Upper lobe of left lung (tissue), 6 donors: Measurements from ENCODE around the gene FEZ2. TPM values are rescaled to one million over a fixed set of nuclear protein-coding genes. Genes with fewer than 3 reads are reported as not detected.

Source experiments
- ATAC-seq, 2 donors: fragments of 200-7000 bp; cut with Tn5 transposase; one replicate each; pipeline ENCODE4 v1.9.1; 2022; ENCODE audit warnings: mild to moderate bottlenecking in 2 of 2, moderate library complexity in 2 of 2; ENCODE audit not compliant: low FRiP score in 2 of 2
- DNase-seq, 2 donors: peaks; one replicate each; pipeline ENCODE4 v3.0.0-alpha.2; 2019 to 2020
- H3K27ac ChIP-seq, 4 donors: fragments of 200-600 bp; sonication (generic); one replicate each; pipeline ENCODE4 v1.5.1; 2016 to 2019
- H3K27me3 ChIP-seq, 4 donors: fragments of 200-600 bp; sonication (generic); one replicate each; pipeline ENCODE4 v1.5.1; 2017 to 2019
- H3K36me3 ChIP-seq, 4 donors: fragments of 200-600 bp; sonication (generic); one replicate each; pipeline ENCODE4 v1.5.1; 2016 to 2019
- H3K4me1 ChIP-seq, 4 donors: fragments of 200-600 bp; sonication (generic); one replicate each; pipeline ENCODE4 v1.5.1; 2018 to 2019
- H3K4me3 ChIP-seq, 4 donors: fragments of 200-600 bp; sonication (generic); one replicate each; pipeline ENCODE4 v1.5.1; 2017 to 2019; ENCODE audit warnings: mild to moderate bottlenecking in 2 of 4, moderate library complexity in 1 of 4
- H3K9me3 ChIP-seq, 4 donors: fragments of 200-600 bp; sonication (generic); one replicate each; pipeline ENCODE4 v1.5.1; 2018 to 2019
- CTCF ChIP-seq, 6 experiments: fragments of 450-650 bp in 4 of 6; fragments of 200-600 bp in 2 of 6; sonication (generic) in 2 of 6; IDR thresholded peaks; one replicate each; pipeline ENCODE4 v1.5.1; 2016 to 2019; ENCODE audit warnings: antibody characterized with exemption in 6 of 6
- EP300 ChIP-seq, 4 donors: sonication (generic); formaldehyde crosslinking; IDR thresholded peaks; one replicate each; pipeline ENCODE4 v1.5.1; 2017; ENCODE audit warnings: antibody characterized with exemption in 4 of 4, control low read depth in 2 of 4
- POLR2A ChIP-seq, 4 donors: fragments of 450-650 bp; IDR thresholded peaks; one replicate each; pipeline ENCODE4 v1.5.1; 2016 to 2017; ENCODE audit warnings: antibody characterized with exemption in 4 of 4, mild to moderate bottlenecking in 2 of 4
- POLR2AphosphoS5 ChIP-seq, 2 donors: sonication (generic); formaldehyde crosslinking; IDR thresholded peaks; one replicate each; pipeline ENCODE4 v1.5.1; 2017; ENCODE audit warnings: antibody characterized with exemption in 2 of 2
- WGBS, 2 donors: methylation state at CpG; one replicate each; pipeline ENCODE4 v1.1.5; 2017 to 2018; 5-methylcytosine and 5-hydroxymethylcytosine counted together
- total RNA-seq, 6 donors: library from RNA; depleted of rRNA in 4 of 6; stranded (reverse); fragments of >200 nt in 4 of 6; gene quantifications; one replicate each; pipeline versions ENCODE4 v1.1.0 to v1.2.1, GENCODE V29; 2016 to 2021
- donor health status: DM: no; HTN: no; CAD: no; lungs with moderate emphysema.
- donor health status: DM: no; HTN: yes; CAD: no; lungs with severe emphysema.

FEZ2 gene
- total RNA-seq, 6 donors from 2014 or later, result 38.2 to 81.1 (median 43.1) TPM

GRCh38 chr2:36615222-36615621, 17.3 kb upstream of the FEZ2 start:
- WGBS, 2 donors, result 85 to 90% methylated on average over 6 of the region's 6 CpGs

GRCh38 chr2:36613801-36614200, 15.8 kb upstream of the FEZ2 start:
- no peak overlapping the region for H3K27ac ChIP-seq
- TF ChIP-seq POLR2A (IDR thresholded peaks at IDR 0.05) (no peak), EP300 (IDR thresholded peaks at IDR 0.05) (no peak), CTCF (IDR thresholded peaks at IDR 0.05) (no peak), POLR2AphosphoS5 (IDR thresholded peaks at IDR 0.05) (no peak)
- WGBS, 2 donors, result 79 to 91% methylated on average over 1 of the region's 1 CpG
- no peak overlapping the region for H3K4me3 ChIP-seq
- H3K9me3 ChIP-seq, result no peaks in the 10 kb centered on the region
- no peaks in the 10 kb centered on the region for H3K27me3 ChIP-seq
- DNase-seq, result no peak
- no peaks in the 10 kb centered on the region for H3K36me3 ChIP-seq
- no peaks in the 10 kb centered on the region for H3K4me1 ChIP-seq
- ATAC-seq, result no peak

More at GRCh38 chr2:36615222-36615621, 17.3 kb upstream of the FEZ2 start:
- TF ChIP-seq POLR2A (IDR thresholded peaks at IDR 0.05) (no peak), CTCF (IDR thresholded peaks at IDR 0.05) (no peak), EP300 (IDR thresholded peaks at IDR 0.05) (no peak), POLR2AphosphoS5 (IDR thresholded peaks at IDR 0.05) (no peak)
- Histone ChIP-seq H3K36me3 (no peaks in the 10 kb centered on the region), H3K27me3 (no peaks in the 10 kb centered on the region), H3K4me3 (no peak overlapping the region), H3K27ac (no peak overlapping the region), H3K4me1 (no peaks in the 10 kb centered on the region), H3K9me3 (no peaks in the 10 kb centered on the region)
- ATAC-seq (peak in 1 of 2 donors; percentile 39), DNase-seq (no peak)

DNA sequence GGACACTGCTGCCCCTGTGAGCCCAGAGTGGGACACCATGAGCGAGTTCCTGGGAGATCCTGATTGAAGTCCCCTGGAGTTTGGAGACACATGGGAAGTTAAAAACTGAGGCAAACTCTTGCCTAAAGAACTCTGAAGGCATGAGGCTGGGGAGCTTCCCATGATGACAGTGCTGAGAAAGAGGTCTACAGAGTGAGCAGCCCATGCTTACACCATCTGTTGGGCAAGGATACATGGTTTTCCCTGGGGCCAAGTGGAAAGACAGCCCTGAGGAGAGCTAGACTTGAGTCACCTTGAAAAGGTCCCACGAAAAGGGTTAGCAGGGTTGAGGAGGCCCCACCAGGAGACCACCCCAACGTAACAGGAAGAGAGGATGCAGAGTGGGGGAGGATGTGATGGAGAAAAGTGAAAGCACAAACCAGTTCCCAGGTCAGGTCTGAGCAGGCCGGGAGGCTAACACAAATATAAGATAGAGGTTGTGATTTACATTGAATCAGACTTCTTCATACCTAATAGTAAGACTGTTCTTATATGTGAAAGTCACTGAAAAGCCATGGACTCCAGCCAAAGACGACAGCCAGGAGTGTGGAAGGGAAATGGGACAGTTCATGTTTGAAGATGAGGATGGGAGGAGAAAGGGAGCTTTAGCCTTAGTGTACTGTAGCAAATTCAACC, 13.5 kb upstream of the FEZ2 start:
- no peaks in the 10 kb centered on the region for H3K27me3 ChIP-seq
- WGBS, 2 donors, result 84 to 89% methylated on average over 5 of the region's 5 CpGs
- H3K36me3 ChIP-seq, result no peaks in the 10 kb centered on the region
- DNase-seq (no peak), ATAC-seq (peak in 1 of 2 donors; percentile 19)
- H3K4me3 ChIP-seq, result no peak overlapping the region
- no peaks in the 10 kb centered on the region for H3K9me3 ChIP-seq
- no peak overlapping the region for H3K27ac ChIP-seq
- TF ChIP-seq POLR2A (IDR thresholded peaks at IDR 0.05), result no peak
- TF ChIP-seq POLR2AphosphoS5 (IDR thresholded peaks at IDR 0.05), result no peak
- TF ChIP-seq EP300 (IDR thresholded peaks at IDR 0.05), result no peak
- no peak for TF ChIP-seq CTCF (IDR thresholded peaks at IDR 0.05)
- no peaks in the 10 kb centered on the region for H3K4me1 ChIP-seq

DNA sequence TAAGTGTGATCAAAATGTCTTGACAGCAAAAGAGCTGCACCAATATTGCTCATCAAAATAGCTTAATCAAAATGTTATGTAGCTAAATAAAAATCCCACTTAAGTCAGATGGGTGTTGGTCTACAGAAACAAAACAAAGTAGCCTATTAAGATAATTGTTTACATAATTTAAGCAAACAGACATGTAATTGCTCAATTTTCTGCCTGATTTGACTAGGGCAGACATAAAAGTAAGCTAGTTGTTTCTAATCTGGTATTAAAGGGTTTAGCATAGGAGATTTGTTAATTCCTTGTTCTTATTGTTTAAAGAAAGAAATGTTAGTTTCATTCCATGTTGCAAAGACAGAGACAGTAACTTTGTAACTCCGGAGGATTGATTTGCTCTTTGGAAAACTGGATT, 11.5 kb upstream of the FEZ2 start:
- Histone ChIP-seq H3K27ac (no peak overlapping the region), H3K27me3 (no peaks in the 10 kb centered on the region), H3K36me3 (no peaks in the 10 kb centered on the region), H3K4me1 (no peaks in the 10 kb centered on the region), H3K9me3 (no peaks in the 10 kb centered on the region), H3K4me3 (no peak overlapping the region)
- TF ChIP-seq POLR2AphosphoS5 (IDR thresholded peaks at IDR 0.05) (no peak), CTCF (IDR thresholded peaks at IDR 0.05) (no peak), POLR2A (IDR thresholded peaks at IDR 0.05) (no peak), EP300 (IDR thresholded peaks at IDR 0.05) (no peak)
- ATAC-seq (no peak), DNase-seq (no peak)
- WGBS, 2 donors, result 86 to 100% methylated on average over 1 of the region's 1 CpG

GRCh38 chr2:36607947-36608346, 10.0 kb upstream of the FEZ2 start:
- no peaks in the 10 kb centered on the region for H3K36me3 ChIP-seq
- H3K27me3 ChIP-seq, result no peaks in the 10 kb centered on the region
- H3K4me1 ChIP-seq, result no peaks in the 10 kb centered on the region
- no peaks in the 10 kb centered on the region for H3K9me3 ChIP-seq
- ATAC-seq (no peak), DNase-seq (no peak)
- no peak overlapping the region for H3K4me3 ChIP-seq
- TF ChIP-seq POLR2A (IDR thresholded peaks at IDR 0.05), result no peak
- TF ChIP-seq POLR2AphosphoS5 (IDR thresholded peaks at IDR 0.05), result no peak
- TF ChIP-seq EP300 (IDR thresholded peaks at IDR 0.05), result no peak
- 87 to 89% methylated on average over 3 of the region's 3 CpGs for WGBS, 2 donors
- no peak overlapping the region for H3K27ac ChIP-seq
